ENCODE data around the gene CLBA1. TPM values are rescaled to one million over a fixed set of nuclear protein-coding genes. Genes with fewer than 3 reads are reported as not detected.

The CLBA1 gene
- total RNA-seq, 1 experiment from 2014 or later: 14.3 TPM

DNA sequence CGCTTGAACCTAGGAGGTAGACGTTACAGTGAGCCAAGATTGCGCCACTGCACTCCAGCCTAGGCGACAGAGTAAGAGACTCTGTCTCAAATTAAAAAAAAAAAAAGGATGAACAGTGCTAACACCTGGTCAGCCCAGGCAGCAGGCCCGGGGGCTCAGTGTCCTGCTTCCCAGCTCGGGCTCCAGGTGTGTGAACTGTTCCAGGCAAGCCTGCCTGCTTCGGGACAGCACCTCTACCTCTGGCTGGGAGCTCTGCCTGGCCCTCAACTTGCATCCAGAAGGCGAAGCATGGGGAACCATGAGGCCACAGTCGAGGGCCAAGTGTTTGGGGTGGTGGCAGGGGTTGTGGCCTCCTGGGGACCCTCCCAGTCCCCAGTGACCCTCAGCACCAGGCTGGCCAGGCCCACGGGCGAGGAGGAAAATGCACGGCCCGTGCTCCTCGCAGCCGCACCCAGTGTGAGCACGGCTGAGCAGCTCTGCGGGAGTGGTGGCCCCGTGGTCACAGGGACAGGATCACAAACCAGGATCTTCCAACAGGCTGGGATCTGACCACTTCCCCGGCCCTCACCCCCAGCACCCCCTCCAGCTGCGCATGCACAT, 19.8 kb downstream of the CLBA1 start:
- Histone ChIP-seq H3K27ac (ENCODE audit: low read depth, low read length, poor library complexity, severe bottlenecking) (no peak overlapping the region), H3K36me3 (ENCODE audit: insufficient read depth, low read length, poor library complexity, severe bottlenecking) (peaks cover 41% of the 10 kb centered on the region), H3K9me3 (ENCODE audit: low read depth, low read length, poor library complexity, severe bottlenecking) (no peaks in the 10 kb centered on the region), H3K4me1 (ENCODE audit: insufficient read depth, low read length, poor library complexity, severe bottlenecking) (no peaks in the 10 kb centered on the region), H3K4me3 (ENCODE audit: low read depth, low read length, poor library complexity, severe bottlenecking) (no peak overlapping the region), H3K27me3 (replicated peaks; ENCODE audit: insufficient read depth, low read depth, low read length, poor library complexity) (no peaks in the 10 kb centered on the region)
- BruUV-seq (replicated peaks): no TSS peak
- ChIA-PET POLR2A (ENCODE audit: low non-redundant PET) (no interaction called here), CTCF (no interaction called here)
- TF ChIP-seq, protein P1, sequence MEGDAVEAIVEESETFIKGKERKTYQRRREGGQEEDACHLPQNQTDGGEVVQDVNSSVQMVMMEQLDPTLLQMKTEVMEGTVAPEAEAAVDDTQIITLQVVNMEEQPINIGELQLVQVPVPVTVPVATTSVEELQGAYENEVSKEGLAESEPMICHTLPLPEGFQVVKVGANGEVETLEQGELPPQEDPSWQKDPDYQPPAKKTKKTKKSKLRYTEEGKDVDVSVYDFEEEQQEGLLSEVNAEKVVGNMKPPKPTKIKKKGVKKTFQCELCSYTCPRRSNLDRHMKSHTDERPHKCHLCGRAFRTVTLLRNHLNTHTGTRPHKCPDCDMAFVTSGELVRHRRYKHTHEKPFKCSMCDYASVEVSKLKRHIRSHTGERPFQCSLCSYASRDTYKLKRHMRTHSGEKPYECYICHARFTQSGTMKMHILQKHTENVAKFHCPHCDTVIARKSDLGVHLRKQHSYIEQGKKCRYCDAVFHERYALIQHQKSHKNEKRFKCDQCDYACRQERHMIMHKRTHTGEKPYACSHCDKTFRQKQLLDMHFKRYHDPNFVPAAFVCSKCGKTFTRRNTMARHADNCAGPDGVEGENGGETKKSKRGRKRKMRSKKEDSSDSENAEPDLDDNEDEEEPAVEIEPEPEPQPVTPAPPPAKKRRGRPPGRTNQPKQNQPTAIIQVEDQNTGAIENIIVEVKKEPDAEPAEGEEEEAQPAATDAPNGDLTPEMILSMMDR (conservative IDR thresholded peaks at IDR 0.05; ENCODE audit: low read depth, low read length): no peak
- TF ChIP-seq EZH2 (IDR thresholded peaks at IDR 0.05; ENCODE audit: borderline replicate concordance, low read depth, low read length, poor library complexity, severe bottlenecking): no peak
- no peak for DNase-seq (ENCODE audit: low spot score)
- intact Hi-C loops (cut with micrococcal nuclease; ENCODE audit: unreplicated experiment): no loop called here

DNA sequence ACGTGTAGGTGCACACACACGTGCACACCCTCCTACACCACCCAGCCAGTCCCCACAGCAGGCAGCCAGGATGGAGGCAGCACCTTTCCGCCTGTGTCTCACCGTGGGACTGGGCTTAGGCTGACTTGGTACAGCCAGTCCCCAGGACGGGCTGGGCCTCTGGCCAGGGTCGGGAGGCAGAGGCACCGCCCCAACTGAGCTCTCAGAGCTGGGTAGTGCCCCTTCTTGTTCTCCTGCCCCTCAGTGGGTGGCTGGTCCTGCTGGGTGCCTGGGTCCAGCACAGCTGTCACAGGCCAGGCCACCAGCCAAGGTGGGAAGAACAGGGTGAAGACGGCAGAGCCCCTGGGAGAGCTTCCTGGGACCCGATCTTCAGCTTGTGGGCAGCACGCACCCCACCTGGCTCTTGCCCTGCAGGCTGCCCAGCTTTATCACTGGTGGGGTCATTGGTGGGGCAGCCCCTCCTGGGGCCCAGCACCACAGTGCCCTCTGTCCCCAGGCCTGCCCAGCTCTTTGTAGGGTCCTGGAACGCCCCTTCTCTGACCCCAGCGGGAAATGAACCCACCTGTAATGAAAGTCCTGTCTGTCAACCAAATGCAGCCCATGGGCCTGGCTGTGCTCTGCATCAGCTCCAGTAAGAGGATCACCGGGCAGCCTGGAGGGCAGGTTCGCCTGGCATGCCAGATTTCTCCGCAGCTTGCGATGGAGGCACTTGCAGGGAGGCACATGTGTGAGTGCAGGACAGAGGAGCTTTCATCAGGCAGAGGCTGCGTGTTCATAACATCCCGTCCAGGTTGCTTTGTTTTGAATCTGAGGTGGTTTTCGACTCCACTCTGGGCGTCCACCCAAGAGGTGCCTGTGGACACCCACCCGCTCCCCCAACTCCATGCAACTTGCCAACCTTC, 20.6 kb downstream of the CLBA1 start:
- no peaks in the 10 kb centered on the region for H3K27me3 ChIP-seq (replicated peaks; ENCODE audit: insufficient read depth, low read depth, low read length, poor library complexity)
- no TSS peak for BruUV-seq (replicated peaks)
- intact Hi-C loops (cut with micrococcal nuclease; ENCODE audit: unreplicated experiment): no loop called here
- no peak overlapping the region for H3K4me3 ChIP-seq (ENCODE audit: low read depth, low read length, poor library complexity, severe bottlenecking)
- H3K36me3 ChIP-seq (ENCODE audit: insufficient read depth, low read length, poor library complexity, severe bottlenecking): peaks cover 45% of the 10 kb centered on the region
- POLR2A ChIA-PET (ENCODE audit: low non-redundant PET): no interaction called here
- no peaks in the 10 kb centered on the region for H3K9me3 ChIP-seq (ENCODE audit: low read depth, low read length, poor library complexity, severe bottlenecking)
- H3K27ac ChIP-seq (ENCODE audit: low read depth, low read length, poor library complexity, severe bottlenecking): no peak overlapping the region
- no peak for TF ChIP-seq EZH2 (IDR thresholded peaks at IDR 0.05; ENCODE audit: borderline replicate concordance, low read depth, low read length, poor library complexity, severe bottlenecking)
- TF ChIP-seq, protein P1 (conservative IDR thresholded peaks at IDR 0.05; ENCODE audit: low read depth, low read length): no peak
- no peak for DNase-seq (ENCODE audit: low spot score)
- CTCF ChIA-PET: no interaction called here
- no peaks in the 10 kb centered on the region for H3K4me1 ChIP-seq (ENCODE audit: insufficient read depth, low read length, poor library complexity, severe bottlenecking)

DNA sequence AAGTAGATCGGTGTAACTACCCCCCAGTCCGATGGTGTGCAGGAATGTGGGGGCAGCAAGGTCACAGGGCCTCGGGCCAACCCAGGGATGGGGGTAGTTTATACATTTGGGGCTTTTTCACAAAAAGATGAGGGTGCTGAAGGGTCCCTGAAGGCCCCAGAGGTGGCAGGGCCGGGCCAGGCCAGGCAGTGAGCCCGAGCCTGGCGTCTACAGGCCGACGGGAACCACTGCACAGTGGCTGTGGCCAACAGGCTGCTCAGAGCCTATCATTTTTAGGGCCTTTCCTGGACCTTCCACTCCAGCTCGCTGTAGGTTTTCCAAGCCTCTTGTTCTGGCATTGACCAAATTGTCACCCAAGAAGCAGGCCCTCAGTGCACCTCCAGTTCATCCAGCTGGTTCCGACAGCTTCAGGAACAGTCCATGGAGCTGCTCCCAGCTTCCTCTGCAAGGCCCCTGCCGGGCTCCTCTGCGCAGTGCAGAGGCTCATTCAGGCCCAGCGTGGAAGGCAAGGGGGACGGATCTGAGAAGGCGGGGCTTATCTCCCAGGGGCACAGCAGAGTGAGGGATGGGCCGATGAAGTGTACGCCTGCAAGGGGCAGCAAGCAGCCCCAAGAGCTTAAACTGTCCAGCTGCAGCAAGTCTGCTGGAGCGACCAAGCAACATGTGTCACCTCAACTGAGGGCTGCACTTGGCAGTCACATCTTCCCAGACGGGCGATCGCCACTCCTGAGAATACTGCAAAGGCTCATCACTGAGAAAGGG, 21.4 kb downstream of the CLBA1 start:
- Histone ChIP-seq H3K4me3 (ENCODE audit: low read depth, low read length, poor library complexity, severe bottlenecking) (no peak overlapping the region), H3K27me3 (replicated peaks; ENCODE audit: insufficient read depth, low read depth, low read length, poor library complexity) (no peaks in the 10 kb centered on the region), H3K27ac (ENCODE audit: low read depth, low read length, poor library complexity, severe bottlenecking) (no peak overlapping the region), H3K9me3 (ENCODE audit: low read depth, low read length, poor library complexity, severe bottlenecking) (no peaks in the 10 kb centered on the region), H3K36me3 (ENCODE audit: insufficient read depth, low read length, poor library complexity, severe bottlenecking) (peaks cover 53% of the 10 kb centered on the region), H3K4me1 (ENCODE audit: insufficient read depth, low read length, poor library complexity, severe bottlenecking) (no peaks in the 10 kb centered on the region)
- TF ChIP-seq EZH2 (IDR thresholded peaks at IDR 0.05; ENCODE audit: borderline replicate concordance, low read depth, low read length, poor library complexity, severe bottlenecking): no peak
- TF ChIP-seq, protein P1 (conservative IDR thresholded peaks at IDR 0.05; ENCODE audit: low read depth, low read length): no peak
- BruUV-seq (replicated peaks): no TSS peak
- ChIA-PET CTCF (no interaction called here), POLR2A (ENCODE audit: low non-redundant PET) (no interaction called here)
- DNase-seq (ENCODE audit: low spot score): no peak
- intact Hi-C loops (cut with micrococcal nuclease; ENCODE audit: unreplicated experiment): no loop called here

Measured in A673 (cell line).